Stimulated activated CD4-positive, alpha-beta T cell treated with anti-CD3 and anti-CD28 coated beads, Interleukin-12 subunit alpha, Interleukin-12 subunit beta, amount 100 ng/mL, for 4 hours (primary cell): ENCODE measurements around the gene SPRYD4.
A peak's percentile ranks its signal among the peaks of the same experiment; 100 is the strongest.
"Not testable (repeated sequence)": the region's sequence is repeated elsewhere in the genome, so short reads cannot be mapped to it uniquely, and the experiment has no call there.

Experiments used
- DNase-seq: peaks from one replicate; pipeline ENCODE4 v3.0.0-alpha.2; 2020

Gene SPRYD4

DNA sequence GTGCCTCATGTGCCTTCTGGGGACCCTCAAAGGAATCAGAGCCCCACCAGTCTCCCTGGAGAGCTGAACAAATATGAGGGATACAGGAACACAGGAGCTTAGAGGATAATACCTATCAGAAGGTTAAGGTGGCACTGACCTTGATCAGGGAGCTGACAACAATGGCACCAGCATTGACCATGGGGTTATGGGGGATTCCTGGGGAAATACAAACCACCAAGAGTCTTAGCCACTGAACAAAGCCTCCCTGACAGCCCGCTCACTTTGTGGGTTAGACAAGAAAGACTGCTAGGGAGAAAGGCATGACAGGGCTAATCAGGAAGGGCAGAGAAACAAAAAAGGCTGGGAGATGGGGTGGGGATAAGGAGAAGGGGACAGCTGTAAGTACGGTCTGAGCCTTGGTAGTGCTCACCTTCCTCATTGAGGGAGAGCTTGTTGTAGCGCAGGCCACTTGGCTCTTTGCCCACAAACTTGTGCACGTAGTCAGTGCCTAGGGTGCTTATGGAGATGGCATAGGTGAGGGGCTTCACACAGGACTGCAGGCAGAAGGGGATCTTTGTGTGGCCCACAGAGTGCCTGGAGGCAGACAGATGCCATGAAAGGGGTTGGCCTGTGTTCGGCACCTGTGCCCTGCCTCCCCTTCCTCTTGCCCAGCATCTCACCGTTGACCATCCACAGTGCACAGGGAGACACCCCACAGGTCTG lies 9.3 kb downstream of the SPRYD4 start:
- DNase-seq = no peak

DNA sequence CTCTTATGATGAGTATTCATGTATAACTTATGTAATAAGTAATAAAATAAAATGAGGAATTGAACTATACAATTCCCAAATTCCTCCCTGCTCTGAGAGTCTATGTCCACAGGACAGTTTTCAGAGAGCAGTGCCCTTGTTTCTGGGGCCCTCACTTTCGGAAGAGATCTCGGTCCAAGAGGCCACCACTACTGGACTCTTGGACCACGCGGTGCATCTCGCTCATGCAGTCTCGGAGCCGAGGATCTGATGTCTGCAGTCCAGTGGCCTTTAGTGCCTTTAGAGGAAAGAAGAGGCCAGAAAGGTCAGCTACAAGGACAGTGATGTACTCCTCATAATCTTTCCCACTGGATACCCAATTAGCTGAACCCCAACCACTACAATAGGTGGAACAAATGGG lies 11.2 kb downstream of the SPRYD4 start:
- no peak for DNase-seq

DNA sequence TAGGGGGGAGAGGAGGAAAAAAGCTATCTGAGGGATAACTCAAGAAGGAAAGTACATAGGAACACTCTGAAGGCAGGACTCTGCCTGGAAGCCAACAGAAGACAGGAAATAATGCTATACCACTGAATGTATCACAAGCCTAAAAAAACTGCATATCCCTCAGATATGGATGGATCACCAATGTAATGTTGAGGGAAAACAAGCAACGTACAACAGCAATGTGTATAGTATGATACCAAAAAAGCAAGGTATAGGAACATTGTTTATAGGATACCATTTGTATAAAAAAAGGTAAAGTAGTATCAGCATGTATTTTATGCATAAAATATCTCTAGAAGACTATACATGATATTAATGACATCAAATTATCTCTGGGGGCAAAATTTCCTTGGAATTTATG lies 16.2 kb downstream of the SPRYD4 start:
- DNase-seq = no peak

DNA sequence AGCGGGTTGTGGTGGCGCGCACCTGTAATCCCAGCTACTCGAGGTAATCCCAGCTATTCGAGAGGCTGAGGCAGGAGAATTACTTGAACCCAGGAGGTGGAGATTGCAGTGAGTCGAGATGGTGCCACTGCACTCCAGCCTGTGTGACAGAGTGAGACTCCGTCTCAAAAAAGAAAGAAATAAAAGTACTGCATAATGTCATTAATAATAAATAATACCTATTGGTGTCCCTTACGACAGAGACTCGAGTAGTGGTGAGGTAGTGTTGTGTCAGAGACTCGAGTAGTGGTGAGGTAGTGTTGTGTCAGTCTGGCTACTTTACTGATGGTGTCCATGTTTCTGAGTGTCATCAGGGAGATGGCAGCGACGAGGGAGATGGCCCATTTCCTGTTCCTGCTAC lies 18.3 kb downstream of the SPRYD4 start:
- no peak for DNase-seq

DNA sequence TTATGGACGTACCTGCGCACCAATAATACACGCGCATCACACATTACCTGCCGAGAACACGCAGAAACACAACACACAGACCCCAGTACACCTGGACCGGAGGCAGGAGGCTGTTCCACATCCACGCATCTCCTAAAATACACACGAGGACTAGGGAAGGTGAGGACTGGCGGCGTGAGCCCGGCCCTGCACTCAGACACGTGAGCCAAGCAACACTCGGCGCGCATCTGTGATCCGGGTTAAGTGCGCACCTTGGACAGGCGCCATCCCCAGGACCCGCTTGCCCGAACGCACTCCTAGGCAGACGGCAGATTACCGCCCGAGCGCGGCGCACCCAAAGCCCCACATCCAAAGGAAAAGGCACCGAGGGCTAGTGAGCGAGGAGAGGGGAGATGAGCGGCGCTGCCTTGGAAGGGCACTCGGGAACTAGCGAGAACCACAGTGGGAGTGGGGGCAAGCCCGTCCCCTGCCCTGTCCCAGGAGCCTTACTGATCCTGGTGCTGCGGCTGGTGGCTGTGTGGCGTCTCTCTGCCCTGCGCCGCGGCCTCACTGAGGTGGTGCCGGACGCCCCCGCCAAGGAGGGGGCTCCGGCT lies 19.2 kb downstream of the SPRYD4 start:
- peak; percentile 23 for DNase-seq

DNA sequence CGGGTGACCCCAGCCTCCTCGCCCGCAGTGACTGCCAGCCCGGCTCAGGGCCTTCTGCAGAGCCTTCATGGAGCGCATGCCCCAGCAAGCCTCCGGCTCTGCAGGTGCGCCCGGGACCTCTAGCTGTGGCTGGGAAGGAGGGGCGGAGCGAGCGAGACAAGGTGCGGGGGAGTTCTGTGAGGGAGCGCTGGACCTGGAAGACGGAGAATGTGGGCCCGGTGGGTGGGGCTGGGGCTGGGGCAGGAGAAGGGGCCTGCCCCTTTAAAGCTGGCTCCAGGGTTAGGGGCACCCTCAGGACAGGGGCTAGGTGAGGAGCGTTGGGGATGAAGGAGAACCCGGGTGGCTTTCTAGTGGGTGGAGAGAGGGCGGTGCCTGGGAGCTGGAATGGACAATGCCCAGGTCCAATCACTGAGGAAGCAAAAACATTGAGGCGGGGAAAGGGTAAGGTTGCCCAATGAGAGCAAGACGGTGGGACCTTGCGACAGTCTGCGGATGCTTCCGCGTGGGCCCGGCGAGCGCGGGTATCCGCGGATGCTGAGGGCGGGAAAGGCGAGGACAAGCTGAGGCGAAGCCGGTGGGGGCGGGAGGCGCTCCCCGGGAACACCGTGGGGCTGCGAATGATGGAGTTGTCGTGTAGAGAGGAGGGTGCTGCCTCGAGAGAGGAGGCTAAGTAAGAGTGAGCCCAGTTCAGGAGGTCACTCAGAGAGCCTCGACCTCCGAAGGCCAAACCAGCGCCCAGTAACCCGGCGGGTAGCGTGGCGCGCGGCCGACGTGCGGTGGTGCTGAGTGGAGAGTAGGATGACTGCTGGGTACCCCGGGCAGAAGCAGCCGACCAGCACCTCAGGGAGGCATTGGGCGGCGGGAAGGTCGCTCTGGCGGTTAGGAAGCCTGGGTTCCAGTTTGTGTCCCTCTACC lies 19.9 kb downstream of the SPRYD4 start, which contains the start of gene GLS2:
Gene GLS2 (minus strand): TSS at position 121 of the 915 bp plus-strand sequence. CDS start 43 bp downstream, at position 78.
- DNase-seq = peak; percentile 60

DNA sequence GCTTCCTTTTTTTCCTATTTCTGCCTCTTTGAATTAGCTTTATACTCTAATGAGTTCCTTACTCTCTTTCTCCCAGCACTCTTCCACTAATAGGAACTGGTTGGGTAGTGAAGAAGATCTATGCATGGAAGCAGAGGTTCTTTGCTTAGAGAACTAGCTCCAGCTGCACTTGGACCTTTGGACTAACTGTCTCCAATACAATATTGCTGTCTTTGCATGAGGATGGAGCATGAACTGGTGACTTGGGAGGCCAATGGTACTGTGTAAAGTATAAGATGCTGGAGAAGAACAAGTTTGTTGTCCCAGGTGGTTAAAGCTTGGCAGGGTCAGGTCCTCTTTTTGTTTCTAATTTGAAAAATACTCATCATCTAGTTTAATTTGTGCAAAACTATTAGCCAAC lies 22.0 kb downstream of the SPRYD4 start:
- no peak for DNase-seq

DNA sequence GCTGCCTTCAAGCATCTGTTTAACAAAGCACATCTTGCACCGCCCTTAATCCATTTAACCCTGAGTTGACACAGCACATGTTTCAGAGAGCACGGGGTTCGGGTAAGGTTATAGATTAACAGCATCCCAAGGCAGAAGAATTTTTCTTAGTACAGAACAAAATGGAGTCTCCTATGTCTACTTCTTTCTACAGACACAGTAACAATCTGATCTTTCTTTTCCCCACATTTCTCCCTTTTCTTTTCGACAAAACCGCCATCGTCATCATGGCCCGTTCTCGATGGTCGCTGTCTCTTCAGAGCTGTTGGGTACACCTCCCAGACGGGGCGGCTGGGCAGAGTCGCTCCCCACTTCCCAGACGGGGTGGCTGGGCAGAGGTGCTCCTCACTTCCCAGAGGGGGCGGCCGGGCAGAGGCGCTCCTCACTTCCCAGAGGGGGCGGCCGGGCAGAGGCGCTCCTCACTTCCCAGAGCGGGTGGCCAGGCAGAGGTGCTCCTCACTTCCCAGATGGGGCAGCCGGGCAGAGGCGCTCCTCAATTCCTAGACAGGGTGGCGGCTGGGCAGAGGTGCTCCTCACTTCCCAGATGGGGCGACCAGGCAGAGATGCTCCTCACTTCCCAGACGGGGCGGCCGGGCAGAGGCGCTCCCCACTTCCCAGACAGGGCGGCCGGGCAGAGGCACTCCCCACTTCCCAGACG lies 25.2 kb downstream of the SPRYD4 start:
- not testable (repeated sequence) for DNase-seq

DNA sequence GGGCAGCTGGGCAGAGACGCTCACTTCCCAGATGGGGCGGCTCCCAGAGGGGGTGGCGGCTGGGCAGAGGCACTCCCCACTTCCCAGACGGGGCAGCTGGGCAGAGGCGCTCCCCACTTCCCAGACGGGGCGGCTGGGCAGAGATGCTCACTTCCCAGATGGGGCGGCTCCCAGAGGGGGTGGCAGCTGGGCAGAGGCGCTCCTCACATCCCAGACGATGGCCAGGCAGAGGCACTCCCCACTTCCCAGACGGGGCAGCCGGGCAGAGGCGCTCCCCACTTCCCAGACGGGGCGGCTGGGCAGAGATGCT lies 25.7 kb downstream of the SPRYD4 start:
- DNase-seq = not testable (repeated sequence)

DNA sequence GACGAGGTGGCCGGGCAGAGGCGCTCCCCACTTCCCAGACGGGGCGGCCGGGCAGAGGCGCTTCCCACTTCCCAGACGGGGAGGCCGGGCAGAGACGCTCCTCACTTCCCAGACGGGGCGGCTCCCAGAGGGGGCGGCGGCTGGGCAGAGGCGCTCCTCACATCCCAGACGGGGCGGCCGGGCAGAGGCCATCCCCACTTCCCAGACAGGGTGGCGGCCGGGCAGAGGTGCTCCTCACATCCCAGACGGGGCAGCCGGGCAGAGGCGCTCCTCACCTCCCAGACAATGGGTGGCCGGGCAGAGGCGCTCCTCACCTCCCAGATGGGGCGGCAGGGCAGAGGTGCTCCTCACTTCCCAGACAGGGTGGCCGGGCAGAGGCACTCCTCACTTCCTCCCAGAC lies 26.1 kb downstream of the SPRYD4 start:
- not testable (repeated sequence) for DNase-seq

DNA sequence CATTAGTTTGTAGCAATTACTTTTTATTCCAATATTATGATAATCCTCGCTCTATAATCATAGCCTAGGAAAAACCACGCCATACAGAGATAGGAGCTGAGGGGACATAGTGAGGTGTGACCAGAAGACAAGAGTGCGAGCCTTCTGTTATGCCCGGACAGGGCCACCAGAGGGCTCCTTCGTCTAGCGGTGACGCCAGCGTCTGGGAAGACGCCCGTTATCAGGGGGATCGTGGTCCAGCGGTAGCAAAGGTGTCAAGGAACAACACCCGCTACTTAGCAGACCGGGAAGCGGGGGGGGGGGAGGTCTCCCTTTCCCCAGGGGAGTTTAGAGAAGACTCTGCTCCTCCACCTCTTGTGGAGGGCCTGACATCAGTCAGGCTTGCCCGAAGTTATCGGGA lies 28.3 kb downstream of the SPRYD4 start:
- peak; percentile 59 for DNase-seq

DNA sequence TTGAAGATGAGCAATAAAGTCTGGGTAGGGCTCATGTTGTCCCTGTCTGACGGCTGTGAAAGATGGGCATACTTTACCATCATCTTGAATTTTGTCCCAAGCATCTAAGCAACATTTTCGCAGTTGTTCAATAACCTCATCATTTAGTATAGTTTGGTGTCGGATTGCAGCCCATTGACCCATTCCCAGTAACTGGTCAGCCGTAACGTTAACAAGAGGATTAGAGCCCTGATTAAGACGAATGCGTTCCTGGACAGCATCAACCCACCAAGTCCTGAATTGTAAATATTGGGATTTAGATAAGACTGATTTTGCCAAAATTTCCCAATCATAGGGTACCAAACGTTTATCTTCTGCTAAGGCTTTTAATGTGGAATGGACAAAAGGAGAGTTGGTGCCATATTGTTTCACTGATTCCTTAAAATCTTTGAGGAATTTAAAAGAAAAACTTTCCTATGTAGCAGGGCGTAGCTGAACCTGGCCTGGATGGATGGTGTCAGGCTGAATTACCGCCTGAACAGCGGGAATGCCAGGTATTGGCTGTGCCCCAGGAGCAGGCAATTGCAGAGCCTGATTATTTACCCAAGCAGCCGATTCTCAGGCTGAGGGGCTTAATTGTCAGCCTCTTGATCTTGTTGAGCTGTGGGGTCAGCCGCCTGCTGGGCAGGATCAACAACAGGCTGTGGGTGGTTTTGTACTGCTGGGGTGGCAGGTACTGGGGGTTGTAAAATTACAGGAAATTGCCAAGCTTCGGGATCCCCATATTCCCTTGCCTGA lies 29.9 kb downstream of the SPRYD4 start:
- DNase-seq = not testable (repeated sequence)

DNA sequence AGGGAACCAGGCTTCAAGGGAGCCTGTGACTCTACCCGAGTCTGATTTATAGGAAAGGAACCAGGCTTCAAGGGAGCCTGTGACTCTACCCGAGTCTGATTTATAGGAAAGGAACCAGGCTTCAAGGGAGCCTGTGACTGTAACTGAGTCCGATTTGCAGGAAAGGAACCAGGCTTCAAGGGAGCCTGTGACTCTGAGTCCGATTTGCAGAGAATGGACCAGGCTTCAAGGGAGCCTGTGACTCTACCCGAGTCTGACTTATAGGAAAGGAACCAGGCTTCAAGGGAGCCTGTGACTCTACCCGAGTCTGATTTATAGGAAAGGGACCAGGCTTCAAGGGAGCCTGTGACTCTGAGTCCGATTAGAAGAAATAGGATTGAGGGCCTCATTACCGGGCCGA lies 31.1 kb downstream of the SPRYD4 start:
- not testable (repeated sequence) for DNase-seq

DNA sequence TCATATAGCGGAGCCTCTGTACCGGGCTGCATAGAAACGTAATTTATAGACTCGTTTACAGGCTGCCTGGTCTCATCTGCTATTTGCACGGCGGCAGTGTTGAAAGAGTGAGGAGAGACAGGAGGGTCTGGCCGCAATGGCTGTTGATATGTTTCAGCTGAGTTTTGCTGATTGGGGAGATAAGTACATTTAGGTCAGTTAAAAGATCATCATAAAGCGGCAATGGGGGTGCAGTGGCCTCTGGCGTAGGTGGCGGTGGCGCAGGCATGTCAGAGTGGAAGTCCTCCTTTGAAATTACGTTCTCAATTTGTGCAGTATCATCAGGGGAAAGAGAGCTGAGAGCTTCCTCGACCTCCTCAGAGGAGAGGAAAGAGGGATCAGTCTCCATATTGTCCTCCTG lies 31.5 kb downstream of the SPRYD4 start:
- not testable (repeated sequence) for DNase-seq

DNA sequence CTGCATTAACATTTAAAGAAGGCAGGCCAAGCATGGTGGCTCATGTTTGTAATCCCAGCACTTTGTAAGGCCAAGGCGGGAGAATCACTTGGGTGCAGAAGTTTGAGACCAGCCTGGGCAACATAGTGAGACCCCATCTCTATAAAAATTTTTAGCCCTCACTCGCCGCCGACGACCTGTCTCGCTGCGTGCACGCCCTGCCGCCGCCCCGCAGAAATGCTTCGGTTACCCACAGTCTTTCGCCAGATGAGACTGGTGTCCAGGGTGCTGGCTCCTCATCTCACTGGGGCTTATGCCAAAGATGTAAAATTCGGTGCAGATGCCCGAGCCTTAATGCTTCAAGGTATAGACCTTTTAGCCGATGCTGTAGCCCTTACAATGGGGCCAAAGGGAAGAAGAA lies 42.4 kb downstream of the SPRYD4 start:
- no peak for DNase-seq

DNA sequence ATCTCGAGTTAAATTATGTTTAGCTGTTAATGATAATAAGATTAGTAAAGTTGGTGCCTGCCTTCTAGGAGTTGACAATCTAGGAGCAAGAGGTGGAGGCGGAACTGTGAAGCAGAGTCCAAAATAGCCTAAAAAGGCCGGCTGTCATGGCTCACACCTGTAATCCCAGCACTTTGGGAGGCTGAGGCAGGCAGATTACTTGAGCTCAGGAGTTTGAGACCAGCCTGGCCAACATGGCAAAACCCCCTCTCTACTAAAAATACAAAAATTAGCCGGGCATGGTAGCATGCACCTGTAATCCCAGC lies 45.6 kb downstream of the SPRYD4 start:
- not testable (repeated sequence) for DNase-seq

DNA sequence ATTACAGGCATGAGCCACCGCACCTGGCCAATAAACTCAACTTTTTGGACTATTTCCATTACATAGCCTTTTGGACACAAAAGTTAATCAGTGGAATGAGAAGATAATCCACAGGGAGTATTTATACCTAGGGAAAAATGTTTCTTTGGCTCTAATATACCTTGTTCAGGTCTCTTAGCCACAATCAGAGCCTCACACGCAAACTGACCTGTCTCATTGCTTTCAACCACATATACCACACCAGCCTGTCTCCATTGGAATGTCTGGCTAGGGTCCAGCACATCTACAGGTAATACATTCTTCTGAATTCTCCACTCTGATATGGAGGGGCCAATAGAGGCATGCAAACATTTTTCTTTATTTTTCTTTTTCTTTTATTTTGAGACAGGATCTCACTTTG lies 49.5 kb downstream of the SPRYD4 start:
- DNase-seq = no peak

DNA sequence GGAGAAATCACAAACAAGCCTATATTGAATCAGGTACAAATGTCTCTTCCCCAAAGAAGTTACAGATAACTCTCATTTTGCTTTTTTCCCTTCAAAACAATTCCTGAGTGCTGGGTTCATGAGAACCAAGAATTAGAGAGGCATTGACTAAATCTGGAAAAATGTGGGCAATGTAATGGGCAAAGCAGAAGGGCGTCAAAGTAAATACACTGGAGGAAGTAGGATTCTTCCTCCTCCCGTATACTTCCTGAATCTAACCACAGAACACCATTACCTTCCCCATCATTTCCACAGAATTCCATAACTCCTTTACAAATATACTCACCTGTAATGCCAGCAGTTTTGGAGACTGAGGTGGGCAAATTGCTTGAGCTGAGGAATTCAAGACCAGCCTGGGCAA lies 50.2 kb downstream of the SPRYD4 start:
- no peak for DNase-seq

DNA sequence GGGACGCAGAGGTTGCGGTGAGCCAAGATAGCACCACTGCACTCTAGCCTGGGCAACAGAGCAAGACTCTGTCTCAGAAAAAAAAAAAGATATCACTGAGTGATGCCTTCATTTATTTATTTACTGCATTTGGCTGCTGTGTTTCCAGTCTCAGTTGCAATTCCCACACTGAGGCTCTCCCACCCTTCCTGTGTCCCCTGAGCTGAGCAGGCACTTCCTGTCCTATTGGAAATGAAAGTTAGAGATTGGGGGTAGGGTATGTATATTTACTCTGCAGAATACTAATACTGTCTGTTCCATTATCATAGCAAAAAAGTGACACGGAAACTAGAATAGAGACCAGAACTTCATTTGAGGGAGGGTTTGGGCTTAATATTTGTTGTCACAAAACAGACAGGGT lies 51.7 kb downstream of the SPRYD4 start:
- no peak for DNase-seq

DNA sequence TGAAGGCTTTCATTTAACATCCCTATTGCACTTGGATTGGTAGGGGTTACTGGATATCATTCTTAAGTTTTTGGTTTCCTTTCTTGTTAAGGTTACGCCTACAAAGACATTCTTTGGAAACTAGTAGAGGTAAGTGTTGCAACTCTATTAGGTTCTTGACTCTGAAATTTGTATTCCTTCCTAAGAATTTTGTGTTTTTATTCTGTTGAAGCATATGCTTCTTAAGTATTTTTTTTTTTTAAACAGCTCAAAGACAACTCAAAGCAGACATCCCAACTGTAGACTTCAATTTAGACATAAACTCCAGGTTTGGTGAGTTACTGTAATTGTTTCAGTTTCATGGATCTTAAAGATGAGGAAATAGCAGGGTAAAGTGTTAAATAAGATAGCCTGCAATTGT lies 52.1 kb downstream of the SPRYD4 start:
- DNase-seq = no peak

DNA sequence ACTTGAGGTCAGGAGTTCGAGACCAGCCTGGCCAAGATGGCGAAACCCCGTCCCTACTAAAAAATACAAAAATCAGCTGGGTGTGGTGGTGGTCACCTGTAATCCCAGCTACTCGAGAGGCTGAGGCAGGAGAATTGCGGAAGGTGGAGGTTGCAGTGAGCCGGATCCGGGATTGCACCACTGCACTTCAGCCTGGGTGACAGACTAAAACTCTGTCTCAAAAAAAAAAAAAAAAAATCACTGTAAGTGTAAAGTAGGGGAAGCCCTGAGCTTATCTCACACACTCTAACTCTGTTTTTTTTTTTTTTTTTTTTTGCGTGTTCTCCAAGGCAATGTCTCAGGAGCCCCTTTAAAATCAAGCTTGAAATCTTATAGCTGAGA lies 52.8 kb downstream of the SPRYD4 start:
- DNase-seq = no peak

DNA sequence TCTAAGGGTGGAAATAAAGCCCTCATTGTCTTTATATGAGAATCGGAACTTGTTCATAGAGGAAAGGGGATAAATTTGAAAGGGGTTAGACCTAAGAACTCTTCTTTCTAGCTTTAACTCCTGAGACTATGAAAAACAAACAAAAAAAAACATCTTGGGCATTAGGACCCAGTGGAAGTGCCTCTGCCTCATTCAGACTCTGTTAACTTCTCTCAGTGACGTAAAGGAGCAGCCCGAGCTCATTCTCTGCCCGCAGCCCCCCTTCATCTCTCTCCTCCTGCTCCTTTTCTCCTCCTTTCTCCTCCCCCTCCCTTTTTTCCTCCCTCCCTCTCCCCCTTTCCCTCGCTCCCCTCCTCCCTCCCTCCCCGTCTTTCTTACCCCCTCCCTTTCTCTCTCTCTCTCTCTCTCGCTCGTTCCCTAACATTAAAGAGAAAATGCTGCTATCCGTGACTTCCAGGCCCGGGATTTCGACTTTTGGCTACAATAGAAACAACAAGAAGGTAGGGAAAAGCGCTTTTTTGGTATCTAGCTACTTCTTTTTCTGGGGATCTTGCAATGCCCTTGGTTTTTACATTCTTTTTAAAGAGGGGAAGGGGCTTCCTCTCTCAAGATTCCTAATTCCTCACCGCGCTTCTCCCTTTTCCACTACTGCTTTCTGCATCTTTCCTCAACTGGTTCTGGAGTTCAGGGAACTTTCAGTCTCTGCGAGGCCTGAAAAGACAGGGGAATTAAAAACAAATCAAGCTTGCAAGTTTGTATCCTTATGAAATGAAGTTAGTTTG lies 53.4 kb downstream of the SPRYD4 start, which contains the start of gene RBMS2:
Gene RBMS2 (plus strand): TSS at position 231 of the 782 bp plus-strand sequence. CDS start 204 bp downstream, at position 435.
- peak; percentile 8 for DNase-seq
